Activated T-helper 1 cell treated with Interleukin-2 at 50 U/mL for 16 hours (primary cell): Measurements from ENCODE around the gene HSD17B7.
"Not testable (repeated sequence)": the region's sequence is repeated elsewhere in the genome, so short reads cannot be mapped to it uniquely, and the experiment has no call there.

Source experiments
- DNase-seq: peaks from one replicate; pipeline ENCODE4 v3.0.0-alpha.2; 2020; ENCODE audit warnings: low read depth

Gene HSD17B7

DNA sequence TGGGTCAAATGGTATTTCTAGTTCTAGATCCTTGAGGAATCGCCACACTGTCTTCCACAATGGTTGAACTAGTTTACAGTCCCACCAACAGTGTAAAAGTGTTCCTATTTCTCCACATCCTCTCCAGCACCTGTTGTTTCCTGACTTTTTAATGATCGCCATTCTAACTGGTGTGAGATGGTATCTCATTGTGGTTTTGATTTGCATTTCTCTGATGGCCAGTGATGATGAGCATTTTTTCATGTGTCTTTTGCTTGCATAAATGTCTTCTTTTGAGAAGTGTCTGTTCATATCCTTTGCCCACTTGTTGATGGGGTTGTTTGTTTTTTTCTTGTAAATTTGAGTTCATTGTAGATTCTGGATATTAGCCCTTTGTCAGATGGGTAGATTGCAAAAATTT, 17.0 kb downstream of the HSD17B7 start:
- not testable (repeated sequence) for DNase-seq

DNA sequence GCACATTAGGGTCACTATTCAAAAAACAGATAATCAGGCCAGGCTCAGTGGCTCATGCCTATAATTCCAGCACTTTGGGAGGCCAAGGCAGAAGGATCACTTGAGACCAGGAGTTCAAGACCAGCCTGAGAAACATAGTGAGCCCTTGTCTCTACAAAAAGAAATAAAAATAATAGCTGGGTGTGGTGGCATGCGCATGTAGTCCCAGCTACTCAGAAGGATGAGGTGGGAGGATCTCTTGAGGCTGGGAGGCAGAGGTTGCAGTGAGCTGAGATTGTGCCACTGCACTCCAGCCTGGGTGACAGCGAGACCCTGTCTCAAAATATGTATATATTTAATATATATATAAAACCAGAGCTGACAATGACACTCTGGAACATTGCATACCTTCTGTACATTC, 21.9 kb downstream of the HSD17B7 start:
- DNase-seq = not testable (repeated sequence)

- DNase-seq = not testable (repeated sequence)
Observed at GRCh38 chr1:162818136-162818535, 27.6 kb downstream of the HSD17B7 start.

- not testable (repeated sequence) for DNase-seq
Observed at GRCh38 chr1:162818666-162819065, 28.2 kb downstream of the HSD17B7 start.

- DNase-seq = no peak
Observed at GRCh38 chr1:162822391-162823200, 32.1 kb downstream of the HSD17B7 start.

GRCh38 chr1:162823231-162823630, 32.7 kb downstream of the HSD17B7 start:
- no peak for DNase-seq

DNA sequence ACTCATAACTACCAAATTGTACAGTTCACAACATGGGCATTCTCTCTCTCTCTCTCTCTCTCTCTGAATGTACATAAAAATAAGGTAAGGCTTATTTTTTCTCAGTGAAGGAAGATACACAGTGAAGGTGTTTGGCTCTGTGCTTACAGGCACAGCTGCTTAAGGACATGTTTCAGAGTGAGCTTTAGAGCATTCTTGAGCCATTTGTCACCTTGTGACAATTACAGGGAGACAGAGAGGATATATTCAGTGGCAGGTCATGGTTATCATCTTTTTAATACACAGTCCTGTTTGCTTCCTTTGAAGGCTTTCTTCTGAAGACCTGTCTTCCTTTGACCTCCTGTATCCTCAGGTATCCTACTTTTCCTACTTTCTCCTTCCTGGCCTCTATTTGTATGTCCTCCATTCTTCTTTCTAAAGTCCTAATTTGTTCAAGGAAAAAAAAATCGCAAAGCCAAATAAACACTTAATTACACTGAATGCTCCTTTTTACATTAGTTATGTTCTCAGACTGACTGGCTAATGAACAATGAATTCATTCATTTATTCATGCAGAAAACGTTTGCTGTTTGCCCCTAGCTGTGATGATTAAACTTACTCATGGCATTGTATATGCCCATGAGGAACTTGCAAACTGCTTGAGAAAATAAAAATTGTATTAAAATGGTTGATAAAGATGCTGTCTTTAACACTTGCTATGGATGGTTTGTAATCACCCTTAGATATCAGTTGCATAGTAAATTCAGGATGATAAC, 33.4 kb downstream of the HSD17B7 start:
- DNase-seq = no peak

GRCh38 chr1:162829268-162829667, 38.8 kb downstream of the HSD17B7 start:
- DNase-seq = no peak

DNA sequence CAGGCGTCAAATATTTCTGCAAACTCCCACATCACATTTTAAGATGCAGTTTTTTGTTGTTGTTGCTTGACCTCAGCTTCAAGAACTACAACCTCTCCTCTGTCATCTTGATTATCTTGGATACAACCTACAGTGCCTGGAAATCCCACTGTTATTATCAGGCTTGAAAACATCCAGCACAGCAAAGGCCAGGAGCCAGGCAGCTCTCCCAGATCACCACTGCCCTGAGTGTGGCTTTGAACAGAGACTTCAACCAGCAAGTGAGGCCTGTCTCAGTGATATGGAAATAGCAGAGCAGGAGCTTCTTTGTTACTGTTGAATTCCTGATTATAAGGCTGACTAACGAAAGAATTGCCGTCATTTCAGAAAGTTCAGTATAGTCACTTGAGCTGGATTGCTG, 42.0 kb downstream of the HSD17B7 start:
- DNase-seq = no peak

DNA sequence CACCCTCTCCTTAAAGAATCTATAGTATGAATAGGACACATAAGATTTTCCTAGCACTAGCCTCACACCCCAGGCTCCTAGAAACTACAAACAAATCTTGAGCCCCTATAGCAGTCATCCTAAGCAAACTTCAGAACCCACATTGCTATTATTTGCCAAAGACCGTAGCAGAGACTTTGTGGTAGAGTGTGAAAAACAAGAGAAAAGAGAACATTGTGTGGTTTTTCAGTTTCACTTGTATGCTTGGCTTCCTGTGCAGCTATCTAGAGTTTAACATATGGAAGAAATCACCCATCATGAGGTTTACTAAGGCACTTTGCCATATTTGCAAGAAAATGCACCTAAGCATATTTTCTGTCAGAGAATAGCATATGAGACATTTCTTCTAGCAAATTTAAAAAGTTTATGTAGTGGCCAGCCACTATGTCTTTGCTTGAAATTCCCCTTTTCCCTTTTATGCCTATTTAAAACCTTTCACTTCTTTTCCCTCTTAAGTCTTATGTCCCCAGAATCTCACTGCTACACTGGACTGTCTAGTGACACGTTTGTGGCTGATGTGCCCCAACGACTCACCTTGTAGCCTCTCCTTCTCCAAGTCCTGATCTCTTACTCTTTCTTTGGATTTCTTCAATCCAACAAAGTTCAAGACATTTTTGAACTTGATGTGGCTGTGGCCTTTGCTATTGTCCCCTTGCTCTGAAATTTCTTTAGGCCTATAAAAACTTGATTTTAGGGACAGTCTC, 44.8 kb downstream of the HSD17B7 start:
- no peak for DNase-seq

GRCh38 chr1:162838863-162839262, 48.4 kb downstream of the HSD17B7 start:
- DNase-seq = no peak

DNA sequence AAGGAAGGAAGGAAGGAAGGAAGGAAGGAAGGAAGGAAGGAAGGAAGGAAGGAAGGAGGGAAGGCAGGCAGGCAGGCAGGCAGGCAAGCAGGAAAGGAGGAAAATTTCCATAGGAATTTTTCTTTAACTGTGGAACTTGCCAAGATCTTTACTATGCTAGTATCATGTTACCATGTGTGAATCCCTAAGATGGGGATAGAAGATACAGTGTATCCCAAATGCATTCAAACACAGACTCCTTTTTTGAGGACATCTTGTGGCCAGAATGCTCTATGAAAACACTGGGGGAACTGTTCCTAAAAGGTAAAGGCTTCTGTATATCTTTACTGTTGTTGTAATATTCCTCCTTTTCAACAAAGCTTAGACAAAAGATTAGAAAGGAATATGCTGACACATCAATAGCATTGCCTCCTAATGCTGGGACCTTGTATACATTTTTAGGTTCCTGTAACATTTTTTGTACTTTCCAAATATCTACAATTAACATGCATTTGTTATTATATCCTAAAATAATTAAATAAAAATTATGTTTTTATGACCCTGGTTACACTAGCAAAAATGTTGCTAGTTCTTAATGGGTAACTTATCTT, 49.8 kb downstream of the HSD17B7 start:
- DNase-seq = no peak

DNA sequence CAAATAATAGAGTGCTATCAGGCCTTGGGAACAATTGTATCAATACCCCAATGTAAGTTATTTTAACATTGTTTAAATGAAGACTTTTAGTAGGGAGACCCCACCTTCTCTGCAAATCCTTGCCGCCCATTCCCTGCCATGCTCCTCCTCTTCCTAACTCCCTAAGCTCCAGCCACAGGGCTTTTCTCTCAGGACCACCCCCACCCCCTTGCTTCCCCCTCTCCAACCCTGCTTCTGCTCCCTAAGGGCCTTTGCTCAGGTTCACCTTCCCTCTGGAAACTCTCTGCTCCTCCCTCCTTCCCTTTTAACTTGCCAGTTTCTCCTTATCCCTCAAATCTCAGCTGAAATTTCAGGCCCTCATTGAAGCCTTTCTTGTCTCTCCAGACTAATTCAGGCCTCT, 53.7 kb downstream of the HSD17B7 start:
- no peak for DNase-seq

DNA sequence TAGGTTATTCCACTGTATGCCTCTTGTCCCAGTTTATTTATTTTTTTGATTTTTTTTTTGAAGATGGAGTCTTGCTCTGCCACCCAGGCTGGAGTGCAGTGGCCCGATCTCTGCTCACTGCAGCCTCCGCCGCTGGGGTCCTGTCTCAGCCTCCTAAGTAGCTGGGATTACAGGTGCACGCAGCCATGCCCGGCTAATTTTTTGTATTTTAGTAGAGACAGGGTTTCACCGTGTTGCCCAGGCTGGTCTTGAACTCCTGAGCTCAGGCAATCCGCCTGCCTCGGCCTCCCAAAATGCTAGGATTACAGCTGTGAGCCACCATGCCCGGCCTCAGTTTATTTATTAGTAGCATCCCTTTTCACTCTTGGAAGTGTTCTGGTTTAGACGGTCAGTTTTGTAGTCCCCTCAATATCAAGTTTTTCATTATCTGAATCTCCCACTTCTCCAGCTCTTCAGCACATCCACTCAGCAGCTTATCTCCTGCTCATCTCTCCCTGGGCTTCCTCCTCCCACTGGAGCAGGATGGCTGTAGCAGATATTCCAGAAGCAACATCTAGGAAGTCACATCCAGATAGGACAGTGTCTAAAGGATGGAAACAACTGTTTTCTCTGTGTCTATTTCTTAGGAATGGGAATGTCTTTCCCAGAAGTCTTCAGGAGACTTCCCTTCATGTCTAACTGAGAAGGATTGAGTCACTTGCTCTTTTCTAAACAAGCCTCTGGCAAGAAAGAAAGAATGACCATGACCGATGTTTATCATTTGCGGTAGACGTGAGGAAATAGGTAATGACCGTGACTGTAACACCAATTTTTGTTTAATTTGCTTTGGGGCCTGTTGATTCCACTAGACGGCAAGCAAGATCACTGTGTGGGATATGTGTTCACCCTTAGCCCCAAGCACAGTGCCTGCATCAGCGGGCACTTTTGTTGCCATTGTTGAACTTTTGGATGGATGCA, 56.0 kb downstream of the HSD17B7 start:
- DNase-seq = no peak

- peak; percentile 59 for DNase-seq
Observed at GRCh38 chr1:162847839-162848453, 57.4 kb downstream of the HSD17B7 start.

- no peak for DNase-seq
Observed at GRCh38 chr1:162849711-162850110, 59.2 kb downstream of the HSD17B7 start.

- DNase-seq = no peak
Observed at GRCh38 chr1:162851341-162851740, 60.8 kb downstream of the HSD17B7 start.

DNA sequence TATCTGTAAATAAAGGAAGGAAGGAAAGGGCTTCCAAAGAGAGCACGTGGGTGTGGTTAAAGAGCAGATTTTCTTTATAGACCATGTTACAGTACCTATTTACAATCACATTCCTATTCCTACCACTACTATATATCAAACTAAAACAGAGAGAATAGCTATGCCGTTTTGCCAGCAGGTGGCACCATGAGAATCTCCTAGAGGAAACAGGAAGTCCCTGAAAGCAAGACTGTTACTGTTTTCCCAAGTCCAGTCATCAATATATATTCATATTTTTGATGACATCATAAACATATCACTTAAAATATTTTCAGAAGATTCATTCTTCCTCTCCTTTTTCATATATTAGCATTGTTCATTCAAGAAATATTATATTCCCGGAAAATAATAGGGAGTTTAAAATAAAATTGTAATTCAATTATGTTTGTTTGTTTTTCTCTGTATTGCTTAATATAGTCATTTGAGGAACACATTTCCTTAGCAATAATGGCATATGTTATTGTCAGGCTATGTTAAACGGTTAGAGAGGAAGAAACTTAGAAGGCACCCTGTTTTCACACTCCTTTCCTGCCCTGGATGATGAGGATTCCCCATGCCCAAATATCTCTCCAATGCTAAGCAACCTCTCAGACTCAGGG, 63.9 kb downstream of the HSD17B7 start:
- peak; percentile 9 for DNase-seq

GRCh38 chr1:162855461-162856150, 65.1 kb downstream of the HSD17B7 start:
- DNase-seq = no peak

- no peak for DNase-seq
Observed at GRCh38 chr1:162856260-162856659, 65.8 kb downstream of the HSD17B7 start.
